HCT116 (cell line): ENCODE data around the gene TYMS.

Experiments used
- CEBPB ChIP-seq: IDR thresholded peaks from 2 replicates; pipeline ENCODE4 v1.6.1; 2012; ENCODE audit warnings: low read depth
- ELF1 ChIP-seq: IDR thresholded peaks from 2 replicates; pipeline ENCODE4 v1.6.1; 2012; ENCODE audit warnings: low read depth, borderline replicate concordance
- EZH2 ChIP-seq: fragments of 200-600 bp; sonication (generic); IDR thresholded peaks from 2 replicates; pipeline ENCODE4 v1.6.1; 2017; ENCODE audit warnings: antibody characterized with exemption, mixed run types
- JUND ChIP-seq: IDR thresholded peaks from 2 replicates; pipeline ENCODE4 v1.6.1; 2012
- POLR2A ChIP-seq: IDR thresholded peaks from 2 replicates; pipeline ENCODE4 v1.7.0; 2011; ENCODE audit warnings: borderline replicate concordance; ENCODE audit not compliant: insufficient read depth, insufficient read length; ENCODE audit errors: extremely low read depth
- RAD21 ChIP-seq: IDR thresholded peaks from 2 replicates; pipeline ENCODE4 v1.6.1; 2012; ENCODE audit warnings: low read depth, mild to moderate bottlenecking
- SP1 ChIP-seq: IDR thresholded peaks from 2 replicates; pipeline ENCODE4 v1.6.1; 2012; ENCODE audit warnings: low read depth
- ZNF274 ChIP-seq: fragments of 200-500 bp; sonication (Bioruptor generic); IDR thresholded peaks from 2 replicates; pipeline ENCODE4 v1.6.1; 2014; ENCODE audit warnings: mild to moderate bottlenecking, low read depth, low read length, inconsistent platforms
- TF ChIP-seq, protein P1 (sequence below), 3 experiments: fragments of 200-600 bp in 1 of 3; sonication (generic) in 1 of 3; IDR thresholded peaks in 2 of 3; conservative IDR thresholded peaks in 1 of 3; 2 replicates each; pipeline ENCODE4 v1.5.1; 2012 to 2017; ENCODE audit warnings: low read depth in 2 of 3, low read length in 2 of 3, antibody characterized with exemption in 1 of 3, borderline replicate concordance in 1 of 3, control low read depth in 1 of 3, mild to moderate bottlenecking in 1 of 3, mixed read lengths in 1 of 3, mixed run types in 1 of 3, moderate library complexity in 1 of 3; ENCODE audit not compliant: insufficient read depth in 1 of 3
- TF ChIP-seq, protein P2 (sequence below): IDR thresholded peaks from 2 replicates; pipeline ENCODE4 v1.6.1; 2012
- TF ChIP-seq, protein P3 (sequence below): IDR thresholded peaks from 2 replicates; pipeline ENCODE4 v1.6.1; 2012; ENCODE audit warnings: low read depth

DNA sequence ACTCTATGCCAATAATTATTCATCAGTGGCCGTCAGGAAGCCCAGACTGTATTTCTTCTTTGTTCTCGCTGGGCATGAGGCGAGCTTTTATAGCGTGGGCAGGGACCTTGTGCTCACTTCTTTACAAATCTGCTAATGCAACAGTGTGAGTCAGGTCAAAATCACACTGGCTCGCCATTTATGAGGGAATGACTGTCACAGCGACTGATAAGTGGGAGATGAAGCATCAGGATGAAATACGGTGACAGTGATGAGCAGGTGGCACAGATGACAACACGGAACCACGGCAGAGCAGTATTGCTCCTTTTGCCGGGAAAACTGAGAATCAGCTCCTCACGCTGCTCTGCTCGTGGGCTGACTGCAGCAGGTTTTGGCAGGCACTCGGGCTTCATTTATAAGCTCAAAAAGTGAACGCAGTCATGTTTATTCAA is 20.5 kb downstream of the TYMS start:
- TF ChIP-seq, protein P1, sequence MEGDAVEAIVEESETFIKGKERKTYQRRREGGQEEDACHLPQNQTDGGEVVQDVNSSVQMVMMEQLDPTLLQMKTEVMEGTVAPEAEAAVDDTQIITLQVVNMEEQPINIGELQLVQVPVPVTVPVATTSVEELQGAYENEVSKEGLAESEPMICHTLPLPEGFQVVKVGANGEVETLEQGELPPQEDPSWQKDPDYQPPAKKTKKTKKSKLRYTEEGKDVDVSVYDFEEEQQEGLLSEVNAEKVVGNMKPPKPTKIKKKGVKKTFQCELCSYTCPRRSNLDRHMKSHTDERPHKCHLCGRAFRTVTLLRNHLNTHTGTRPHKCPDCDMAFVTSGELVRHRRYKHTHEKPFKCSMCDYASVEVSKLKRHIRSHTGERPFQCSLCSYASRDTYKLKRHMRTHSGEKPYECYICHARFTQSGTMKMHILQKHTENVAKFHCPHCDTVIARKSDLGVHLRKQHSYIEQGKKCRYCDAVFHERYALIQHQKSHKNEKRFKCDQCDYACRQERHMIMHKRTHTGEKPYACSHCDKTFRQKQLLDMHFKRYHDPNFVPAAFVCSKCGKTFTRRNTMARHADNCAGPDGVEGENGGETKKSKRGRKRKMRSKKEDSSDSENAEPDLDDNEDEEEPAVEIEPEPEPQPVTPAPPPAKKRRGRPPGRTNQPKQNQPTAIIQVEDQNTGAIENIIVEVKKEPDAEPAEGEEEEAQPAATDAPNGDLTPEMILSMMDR (IDR thresholded peaks at IDR 0.05 in 2 of 3, conservative IDR thresholded peaks at IDR 0.05 in 1 of 3; ENCODE audit: borderline replicate concordance in 1 of 3, insufficient read depth in 1 of 3, low read depth in 2 of 3, low read length in 2 of 3), result no peak
- TF ChIP-seq JUND (no peak), EZH2 (no peak), RAD21 (no peak), ELF1 (no peak), POLR2A (no peak), ZNF274 (no peak), CEBPB (no peak), SP1 (no peak)
- TF ChIP-seq, protein P2, sequence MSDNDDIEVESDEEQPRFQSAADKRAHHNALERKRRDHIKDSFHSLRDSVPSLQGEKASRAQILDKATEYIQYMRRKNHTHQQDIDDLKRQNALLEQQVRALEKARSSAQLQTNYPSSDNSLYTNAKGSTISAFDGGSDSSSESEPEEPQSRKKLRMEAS, result no peak
- TF ChIP-seq, protein P3, sequence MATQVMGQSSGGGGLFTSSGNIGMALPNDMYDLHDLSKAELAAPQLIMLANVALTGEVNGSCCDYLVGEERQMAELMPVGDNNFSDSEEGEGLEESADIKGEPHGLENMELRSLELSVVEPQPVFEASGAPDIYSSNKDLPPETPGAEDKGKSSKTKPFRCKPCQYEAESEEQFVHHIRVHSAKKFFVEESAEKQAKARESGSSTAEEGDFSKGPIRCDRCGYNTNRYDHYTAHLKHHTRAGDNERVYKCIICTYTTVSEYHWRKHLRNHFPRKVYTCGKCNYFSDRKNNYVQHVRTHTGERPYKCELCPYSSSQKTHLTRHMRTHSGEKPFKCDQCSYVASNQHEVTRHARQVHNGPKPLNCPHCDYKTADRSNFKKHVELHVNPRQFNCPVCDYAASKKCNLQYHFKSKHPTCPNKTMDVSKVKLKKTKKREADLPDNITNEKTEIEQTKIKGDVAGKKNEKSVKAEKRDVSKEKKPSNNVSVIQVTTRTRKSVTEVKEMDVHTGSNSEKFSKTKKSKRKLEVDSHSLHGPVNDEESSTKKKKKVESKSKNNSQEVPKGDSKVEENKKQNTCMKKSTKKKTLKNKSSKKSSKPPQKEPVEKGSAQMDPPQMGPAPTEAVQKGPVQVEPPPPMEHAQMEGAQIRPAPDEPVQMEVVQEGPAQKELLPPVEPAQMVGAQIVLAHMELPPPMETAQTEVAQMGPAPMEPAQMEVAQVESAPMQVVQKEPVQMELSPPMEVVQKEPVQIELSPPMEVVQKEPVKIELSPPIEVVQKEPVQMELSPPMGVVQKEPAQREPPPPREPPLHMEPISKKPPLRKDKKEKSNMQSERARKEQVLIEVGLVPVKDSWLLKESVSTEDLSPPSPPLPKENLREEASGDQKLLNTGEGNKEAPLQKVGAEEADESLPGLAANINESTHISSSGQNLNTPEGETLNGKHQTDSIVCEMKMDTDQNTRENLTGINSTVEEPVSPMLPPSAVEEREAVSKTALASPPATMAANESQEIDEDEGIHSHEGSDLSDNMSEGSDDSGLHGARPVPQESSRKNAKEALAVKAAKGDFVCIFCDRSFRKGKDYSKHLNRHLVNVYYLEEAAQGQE, result no peak
